Activated CD4-positive, CD25-positive, alpha-beta regulatory T cell treated with anti-CD3 and anti-CD28 coated beads, Interleukin-2, amount 50 U/mL, for 16 hours (primary cell): ENCODE measurements around the gene EEPD1.
"Not testable (repeated sequence)": the region's sequence is repeated elsewhere in the genome, so short reads cannot be mapped to it uniquely, and the experiment has no call there.

Source experiments
- DNase-seq: peaks from one replicate; pipeline ENCODE4 v3.0.0-alpha.2; 2020; ENCODE audit warnings: low read depth, low spot score

The EEPD1 gene

GRCh38 chr7:36253699-36254098 lies 100.6 kb downstream of the EEPD1 start:
- no peak for DNase-seq

- not testable (repeated sequence) for DNase-seq
Measured at GRCh38 chr7:36258510-36259259, 105.6 kb downstream of the EEPD1 start.

GRCh38 chr7:36260481-36260880 lies 107.4 kb downstream of the EEPD1 start:
- no peak for DNase-seq

GRCh38 chr7:36261019-36261754 lies 108.1 kb downstream of the EEPD1 start:
- no peak for DNase-seq

GRCh38 chr7:36262309-36263094 lies 109.4 kb downstream of the EEPD1 start:
- no peak for DNase-seq

GRCh38 chr7:36263095-36263484 lies 110.0 kb downstream of the EEPD1 start:
- no peak for DNase-seq

GRCh38 chr7:36264123-36264801 lies 111.2 kb downstream of the EEPD1 start:
- no peak for DNase-seq

- no peak for DNase-seq
Measured at GRCh38 chr7:36264913-36265516, 112.0 kb downstream of the EEPD1 start.

GRCh38 chr7:36265680-36266079 lies 112.6 kb downstream of the EEPD1 start:
- no peak for DNase-seq

GRCh38 chr7:36266190-36266589 lies 113.1 kb downstream of the EEPD1 start:
- DNase-seq, result no peak

GRCh38 chr7:36266683-36267082 lies 113.6 kb downstream of the EEPD1 start:
- DNase-seq, result no peak

- DNase-seq, result no peak
Measured at GRCh38 chr7:36272211-36272566, 119.1 kb downstream of the EEPD1 start.

- DNase-seq, result no peak
Measured at GRCh38 chr7:36272567-36273269, 119.7 kb downstream of the EEPD1 start.

GRCh38 chr7:36273836-36274235 lies 120.8 kb downstream of the EEPD1 start:
- DNase-seq, result no peak

GRCh38 chr7:36275735-36276284 lies 122.8 kb downstream of the EEPD1 start:
- no peak for DNase-seq

- DNase-seq, result no peak
Measured at GRCh38 chr7:36276428-36277248, 123.6 kb downstream of the EEPD1 start.

- DNase-seq, result no peak
Measured at GRCh38 chr7:36277249-36277542, 124.1 kb downstream of the EEPD1 start.

- DNase-seq, result no peak
Measured at GRCh38 chr7:36278069-36278619, 125.1 kb downstream of the EEPD1 start.

GRCh38 chr7:36278620-36279172 lies 125.6 kb downstream of the EEPD1 start:
- no peak for DNase-seq
